Peyer's patch (tissue), 4 donors: ENCODE results near the gene PRX.

ENCODE experiments used
- POLR2A ChIP-seq, 2 donors: fragments of 450-650 bp; IDR thresholded peaks; one replicate each; pipeline ENCODE4 v1.5.1; 2017; ENCODE audit warnings: antibody characterized with exemption in 2 of 2, mild to moderate bottlenecking in 2 of 2, moderate library complexity in 2 of 2
- TF ChIP-seq, protein P1 (sequence below), 6 experiments: fragments of 450-650 bp in 4 of 6; fragments of 200-600 bp in 2 of 6; sonication (generic) in 1 of 6; IDR thresholded peaks; one replicate each; pipeline ENCODE4 v1.5.1; 2017 to 2019; ENCODE audit warnings: antibody characterized with exemption in 6 of 6, mild to moderate bottlenecking in 3 of 6, moderate library complexity in 1 of 6

DNA sequence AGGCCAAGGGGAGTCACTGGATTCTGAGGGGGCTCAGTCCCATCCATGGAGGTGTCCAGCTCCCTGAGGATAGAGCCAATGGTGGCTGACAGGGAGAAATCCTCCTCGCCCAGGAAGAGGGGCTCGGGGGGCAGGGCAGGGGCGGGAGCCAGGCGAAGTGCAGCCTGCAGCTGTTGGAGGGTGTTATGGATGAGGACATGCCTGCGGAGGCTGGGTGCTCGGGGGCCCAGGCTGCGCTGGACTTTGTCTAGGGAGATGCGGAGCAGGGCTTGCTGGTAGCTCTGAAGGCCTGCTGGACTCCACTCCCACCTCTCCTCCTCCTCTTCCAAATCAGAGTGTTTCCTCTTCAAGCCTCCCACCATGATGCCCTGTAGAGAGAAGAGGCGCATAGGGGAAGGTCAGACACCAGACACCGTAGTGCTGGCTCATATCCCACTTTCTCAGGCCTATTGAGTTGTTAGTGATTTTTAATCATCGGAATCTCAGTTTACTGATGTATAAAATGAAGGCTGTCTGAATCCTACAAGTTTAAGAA lies 28.6 kb upstream of the PRX start:
- TF ChIP-seq, protein P1, sequence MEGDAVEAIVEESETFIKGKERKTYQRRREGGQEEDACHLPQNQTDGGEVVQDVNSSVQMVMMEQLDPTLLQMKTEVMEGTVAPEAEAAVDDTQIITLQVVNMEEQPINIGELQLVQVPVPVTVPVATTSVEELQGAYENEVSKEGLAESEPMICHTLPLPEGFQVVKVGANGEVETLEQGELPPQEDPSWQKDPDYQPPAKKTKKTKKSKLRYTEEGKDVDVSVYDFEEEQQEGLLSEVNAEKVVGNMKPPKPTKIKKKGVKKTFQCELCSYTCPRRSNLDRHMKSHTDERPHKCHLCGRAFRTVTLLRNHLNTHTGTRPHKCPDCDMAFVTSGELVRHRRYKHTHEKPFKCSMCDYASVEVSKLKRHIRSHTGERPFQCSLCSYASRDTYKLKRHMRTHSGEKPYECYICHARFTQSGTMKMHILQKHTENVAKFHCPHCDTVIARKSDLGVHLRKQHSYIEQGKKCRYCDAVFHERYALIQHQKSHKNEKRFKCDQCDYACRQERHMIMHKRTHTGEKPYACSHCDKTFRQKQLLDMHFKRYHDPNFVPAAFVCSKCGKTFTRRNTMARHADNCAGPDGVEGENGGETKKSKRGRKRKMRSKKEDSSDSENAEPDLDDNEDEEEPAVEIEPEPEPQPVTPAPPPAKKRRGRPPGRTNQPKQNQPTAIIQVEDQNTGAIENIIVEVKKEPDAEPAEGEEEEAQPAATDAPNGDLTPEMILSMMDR (IDR thresholded peaks at IDR 0.05), result no peak
- TF ChIP-seq POLR2A (IDR thresholded peaks at IDR 0.05), result no peak
